GM18508 (cell line): ENCODE data around the gene PBX3.

Experiments
- ATAC-seq: cut with Tn5 transposase; IDR thresholded peaks from one replicate; pipeline ENCODE4 v1.9.1; 2021; ENCODE audit warnings: moderate number of reproducible peaks; ENCODE audit not compliant: insufficient read depth, unreplicated experiment

The PBX3 gene

GRCh38 chr9:125896404-125896803 lies 149.2 kb downstream of the PBX3 start:
- no peak for ATAC-seq

GRCh38 chr9:125896964-125897363 lies 149.8 kb downstream of the PBX3 start:
- no peak for ATAC-seq

- ATAC-seq, result no peak
These were observed 150.3 kb downstream of the PBX3 start for GRCh38 chr9:125897481-125897880.

GRCh38 chr9:125902214-125902613 lies 155.0 kb downstream of the PBX3 start:
- ATAC-seq, result no peak

- ATAC-seq, result no peak
These were observed 155.8 kb downstream of the PBX3 start for GRCh38 chr9:125902831-125903512.

- ATAC-seq, result no peak
These were observed 157.1 kb downstream of the PBX3 start for GRCh38 chr9:125904155-125904851.

GRCh38 chr9:125906144-125906543 lies 159.0 kb downstream of the PBX3 start:
- ATAC-seq, result no peak

GRCh38 chr9:125906893-125907292 lies 159.7 kb downstream of the PBX3 start:
- no peak for ATAC-seq

GRCh38 chr9:125908136-125908535 lies 161.0 kb downstream of the PBX3 start:
- ATAC-seq, result no peak

- ATAC-seq, result no peak
These were observed 161.8 kb downstream of the PBX3 start for GRCh38 chr9:125908966-125909365.

GRCh38 chr9:125909459-125909858 lies 162.3 kb downstream of the PBX3 start:
- no peak for ATAC-seq

- no peak for ATAC-seq
These were observed 163.1 kb downstream of the PBX3 start for GRCh38 chr9:125910286-125910685.

- ATAC-seq, result no peak
These were observed 164.9 kb downstream of the PBX3 start for GRCh38 chr9:125911861-125912644.

GRCh38 chr9:125912667-125913066 lies 165.5 kb downstream of the PBX3 start:
- no peak for ATAC-seq

- no peak for ATAC-seq
These were observed 166.4 kb downstream of the PBX3 start for GRCh38 chr9:125913551-125913950.

- ATAC-seq, result no peak
These were observed 167.2 kb downstream of the PBX3 start for GRCh38 chr9:125914411-125914810.

GRCh38 chr9:125915606-125916005 lies 168.4 kb downstream of the PBX3 start:
- ATAC-seq, result no peak

GRCh38 chr9:125919565-125919964 lies 172.4 kb downstream of the PBX3 start:
- no peak for ATAC-seq

GRCh38 chr9:125920402-125920801 lies 173.2 kb downstream of the PBX3 start:
- no peak for ATAC-seq

- no peak for ATAC-seq
These were observed 175.7 kb downstream of the PBX3 start for GRCh38 chr9:125922854-125923253.

GRCh38 chr9:125924351-125924750 lies 177.2 kb downstream of the PBX3 start:
- ATAC-seq, result no peak
